Kidney epithelial cell (primary cell): Measurements from ENCODE around the gene GDPD5. TPM values are rescaled to one million over a fixed set of nuclear protein-coding genes. Genes with fewer than 3 reads are reported as not detected.

Source experiments
- DNase-seq: peaks from one replicate; pipeline ENCODE4 v3.0.0-alpha.2; 2010; ENCODE audit warnings: low read depth
- H3K27me3 ChIP-seq: 2 replicates; pipeline ENCODE4 v1.6.0; 2011; ENCODE audit warnings: low read length; ENCODE audit not compliant: control insufficient read depth, insufficient read depth
- H3K36me3 ChIP-seq: 2 replicates; pipeline ENCODE4 v1.5.1; 2011; ENCODE audit warnings: low read length; ENCODE audit not compliant: control insufficient read depth, insufficient read depth
- H3K4me3 ChIP-seq: 2 replicates; pipeline ENCODE4 v1.5.1; 2011; ENCODE audit warnings: low read depth, mild to moderate bottlenecking, control low read depth, low read length
- CTCF ChIP-seq: IDR thresholded peaks from 2 replicates; pipeline ENCODE4 v1.5.1; 2011; ENCODE audit warnings: mild to moderate bottlenecking, moderate library complexity, low read length, control low read depth, inconsistent platforms; ENCODE audit not compliant: insufficient read depth, poor library complexity, severe bottlenecking
- total RNA-seq: library from RNA; depleted of rRNA; stranded (reverse); fragments of >200 nt; gene quantifications from 2 replicates; pipeline ENCODE4 v1.2.3, GENCODE V29; 2015

Gene GDPD5
- total RNA-seq, 1 donor from 2014 or later, result 12.7 TPM

GRCh38 chr11:75408957-75409219 is 116.9 kb downstream of the GDPD5 start:
- TF ChIP-seq CTCF, result no peak
- no peak overlapping the region for H3K4me3 ChIP-seq
- peaks cover 4% of the 10 kb centered on the region for H3K36me3 ChIP-seq
- no peak for DNase-seq
- H3K27me3 ChIP-seq, result no peaks in the 10 kb centered on the region

GRCh38 chr11:75406338-75406777 is 119.4 kb downstream of the GDPD5 start:
- H3K4me3 ChIP-seq, result no peak overlapping the region
- peaks cover 8% of the 10 kb centered on the region for H3K36me3 ChIP-seq
- DNase-seq, result no peak
- TF ChIP-seq CTCF, result no peak
- H3K27me3 ChIP-seq, result no peaks in the 10 kb centered on the region

- DNase-seq, result no peak
- peaks cover 8% of the 10 kb centered on the region for H3K36me3 ChIP-seq
- TF ChIP-seq CTCF, result no peak
- H3K4me3 ChIP-seq, result no peak overlapping the region
- H3K27me3 ChIP-seq, result no peaks in the 10 kb centered on the region
Observed at GRCh38 chr11:75403983-75404658, 121.6 kb downstream of the GDPD5 start.

- peaks cover 8% of the 10 kb centered on the region for H3K36me3 ChIP-seq
Observed at GRCh38 chr11:75403037-75403436, 122.7 kb downstream of the GDPD5 start.

GRCh38 chr11:75402002-75402773 is 123.6 kb downstream of the GDPD5 start:
- Histone ChIP-seq H3K27me3 (no peaks in the 10 kb centered on the region), H3K4me3 (no peak overlapping the region), H3K36me3 (peaks cover 8% of the 10 kb centered on the region)
- TF ChIP-seq CTCF, result no peak
- no peak for DNase-seq

More at GRCh38 chr11:75403037-75403436, 122.7 kb downstream of the GDPD5 start:
- no peak overlapping the region for H3K4me3 ChIP-seq
- H3K27me3 ChIP-seq, result no peaks in the 10 kb centered on the region
- DNase-seq, result no peak
- no peak for TF ChIP-seq CTCF
